K562 (cell line): ENCODE results near the gene MYO1A. TPM values are rescaled to one million over a fixed set of nuclear protein-coding genes. Genes with fewer than 3 reads are reported as not detected.

Experiments
- EGR1 ChIP-seq: fragments of 450-650 bp; conservative IDR thresholded peaks from 2 replicates; pipeline ENCODE4 v1.6.1; 2017; ENCODE audit warnings: mild to moderate bottlenecking
- FOXA1 ChIP-seq: fragments of 450-650 bp; IDR thresholded peaks from 2 replicates; pipeline ENCODE4 v1.6.1; 2016; ENCODE audit warnings: mild to moderate bottlenecking, borderline replicate concordance
- FOXK2 ChIP-seq, 2 experiments: fragments of 450-650 bp; IDR thresholded peaks in 1 of 2; conservative IDR thresholded peaks in 1 of 2; 2 replicates each; pipeline ENCODE4 v1.6.1; 2016; ENCODE audit warnings: low read depth in 2 of 2, mild to moderate bottlenecking in 1 of 2
- FOXM1 ChIP-seq, 2 experiments: fragments of 450-650 bp in 1 of 2; sonication (generic) in 1 of 2; formaldehyde crosslinking in 1 of 2; IDR thresholded peaks; 2 replicates each; pipeline versions ENCODE4 v1.6.1 to v1.9.0; 2017 to 2022; ENCODE audit warnings: low read depth in 2 of 2, mild to moderate bottlenecking in 2 of 2, missing genetic modification reagents in 1 of 2, moderate library complexity in 1 of 2
- L3MBTL2 ChIP-seq: fragments of 450-650 bp; IDR thresholded peaks from 2 replicates; pipeline ENCODE4 v1.6.1; 2016; ENCODE audit warnings: mild to moderate bottlenecking, moderate library complexity
- MAFG ChIP-seq: fragments of 450-650 bp; conservative IDR thresholded peaks from 2 replicates; pipeline ENCODE4 v1.6.1; 2016; ENCODE audit warnings: missing genetic modification characterization, missing compliant biosample characterization
- MAZ ChIP-seq, 2 experiments: fragments of 450-650 bp in 1 of 2; sonication (generic) in 1 of 2; formaldehyde crosslinking; IDR thresholded peaks in 1 of 2; conservative IDR thresholded peaks in 1 of 2; 2 replicates each; pipeline versions ENCODE4 v1.4.0 to v1.5.0; 2020; ENCODE audit warnings: mild to moderate bottlenecking in 1 of 2, missing genetic modification reagents in 1 of 2
- MCM5 ChIP-seq: fragments of 450-650 bp; IDR thresholded peaks from 2 replicates; pipeline ENCODE4 v1.6.1; 2016; ENCODE audit warnings: low read depth
- MITF ChIP-seq: IDR thresholded peaks from 2 replicates; pipeline ENCODE4 v1.6.1; 2014; ENCODE audit warnings: antibody characterized with exemption
- POLR2B ChIP-seq: fragments of 450-650 bp; IDR thresholded peaks from 2 replicates; pipeline ENCODE4 v1.6.1; 2018; ENCODE audit warnings: low read depth; ENCODE audit not compliant: partially characterized antibody
- POLR2H ChIP-seq: IDR thresholded peaks from 2 replicates; pipeline ENCODE4 v1.6.1; 2016; ENCODE audit warnings: missing genetic modification characterization, low read depth, mild to moderate bottlenecking, control low read depth, missing compliant biosample characterization, moderate library complexity
- RB1 ChIP-seq: fragments of 450-650 bp; IDR thresholded peaks from 2 replicates; pipeline ENCODE4 v1.6.1; 2017; ENCODE audit warnings: low read depth, mild to moderate bottlenecking
- SIN3A ChIP-seq, 2 experiments: fragments of 150-350 bp in 1 of 2; IDR thresholded peaks; 2 replicates each; pipeline ENCODE4 v1.6.1; 2011 to 2016; ENCODE audit warnings: borderline replicate concordance in 2 of 2, low read depth in 2 of 2, low read length in 2 of 2, mild to moderate bottlenecking in 2 of 2, moderate library complexity in 2 of 2; ENCODE audit not compliant: control insufficient read depth in 1 of 2
- SMAD3 ChIP-seq: fragments of 450-650 bp; formaldehyde crosslinking; conservative IDR thresholded peaks from 2 replicates; pipeline ENCODE4 v1.4.0; 2020; ENCODE audit warnings: mild to moderate bottlenecking
- SOX6 ChIP-seq: fragments of 450-650 bp; IDR thresholded peaks from 2 replicates; pipeline ENCODE4 v1.6.1; 2014; ENCODE audit warnings: mild to moderate bottlenecking
- STAT6 ChIP-seq: sonication (generic); formaldehyde crosslinking; IDR thresholded peaks from 2 replicates; pipeline ENCODE4 v1.8.1; 2023; ENCODE audit warnings: mild to moderate bottlenecking, missing genetic modification reagents
- ZFP36 ChIP-seq: fragments of 150-350 bp; IDR thresholded peaks from 2 replicates; pipeline ENCODE4 v1.6.1; 2018; ENCODE audit warnings: low read length, low read depth; ENCODE audit not compliant: partially characterized antibody
- ZNF583 ChIP-seq: fragments of 250-450 bp; sonication (Bioruptor Pico); IDR thresholded peaks from 2 replicates; pipeline ENCODE4 v1.4.0; 2020
- ZNF644 ChIP-seq: fragments of 200-800 bp; sonication (Bioruptor generic); IDR thresholded peaks from 2 replicates; pipeline ENCODE4 v1.6.1; 2016; ENCODE audit warnings: low read depth, missing genetic modification characterization, missing compliant biosample characterization
- ZNF696 ChIP-seq: fragments of 250-450 bp; sonication (Bioruptor Pico); conservative IDR thresholded peaks from 2 replicates; pipeline ENCODE4 v1.4.0; 2020; ENCODE audit warnings: mild to moderate bottlenecking, moderate library complexity
- polyA plus RNA-seq, 8 experiments: library from polyadenylated mRNA; depleted of rRNA in 4 of 8; stranded (reverse) in 5 of 8; unstranded in 3 of 8; fragments of >200 nt; fragmentation: Nextera tagmentation in 2 of 8; fragmentation: Illumina TruSeq in 1 of 8; extraction: Ambion mirVana in 2 of 8; extraction: Trizol in 1 of 8; gene quantifications; 2 replicates each; pipeline versions ENCODE4 v1.2.1 to v1.2.3, GENCODE V29; 2011 to 2014; ENCODE audit warnings: inconsistent platforms in 1 of 8, missing spikeins in 1 of 8
- total RNA-seq, 7 experiments: library from RNA; depleted of rRNA in 6 of 7; stranded (reverse); fragments of >200 nt in 6 of 7; fragmentation: Illumina TruSeq in 2 of 7; extraction: Trizol in 2 of 7; gene quantifications; 2 replicates each; pipeline versions ENCODE4 v1.2.1 to v1.2.3, GENCODE V29; 2011 to 2021; ENCODE audit warnings: low replicate concordance in 1 of 7
- TF ChIP-seq, protein P1 (sequence below): IDR thresholded peaks from 2 replicates; pipeline ENCODE4 v1.6.1; 2011; ENCODE audit warnings: borderline replicate concordance, low read depth, mild to moderate bottlenecking, moderate library complexity, low read length; ENCODE audit not compliant: insufficient read depth, poor library complexity, severe bottlenecking

Gene MYO1A
- total and polyA plus RNA-seq, 9 of the 15 experiments (the other 6 are each of a cell fraction or from before 2014, with no cell fraction given): 0.03 to 0.29 (median 0.14) TPM; not detected in 2

DNA sequence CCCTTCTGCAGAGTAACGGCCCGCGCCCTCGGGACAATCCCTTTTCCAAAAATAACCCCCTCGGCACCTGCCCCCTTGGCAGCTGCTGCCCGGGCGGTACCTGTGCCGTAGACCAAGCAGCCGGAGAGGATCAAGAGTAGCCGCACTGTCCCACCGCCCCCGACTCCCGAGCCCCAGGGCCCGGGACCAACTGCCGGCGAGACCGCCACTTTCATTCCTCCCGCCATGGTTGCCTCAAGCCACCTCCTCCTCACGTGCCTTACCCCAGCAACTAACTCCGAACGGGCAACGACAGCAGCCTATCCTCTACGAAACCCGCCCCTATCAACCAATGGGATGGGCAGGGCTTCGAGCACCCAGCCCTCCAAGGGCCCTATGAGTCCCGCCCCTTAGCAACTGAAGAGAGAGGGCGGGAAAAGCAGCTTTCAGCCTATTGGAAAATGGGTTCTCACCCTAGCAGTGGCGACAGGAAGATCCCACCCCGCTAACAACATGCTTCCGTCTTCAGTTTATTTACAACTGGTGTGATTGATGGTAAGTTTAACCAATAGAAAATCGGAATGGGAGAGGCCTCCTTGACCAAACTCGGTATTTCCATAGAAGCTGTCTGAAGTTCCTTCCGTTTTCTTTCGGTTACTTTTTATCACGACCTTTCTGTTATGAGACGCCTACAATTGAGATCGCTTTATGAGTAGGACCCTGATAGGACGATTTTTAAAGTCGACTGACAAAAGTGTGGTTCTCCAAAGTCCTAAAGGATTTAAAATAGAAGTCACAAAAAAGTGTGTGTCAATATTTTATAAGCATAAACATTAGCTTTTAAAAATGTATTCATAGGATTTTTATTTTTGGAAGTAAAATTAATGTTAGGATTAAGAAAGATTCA is 28.8 kb upstream of the MYO1A start, which contains the start of gene NEMP1 (continued):
- no peak for TF ChIP-seq ZNF696
- TF ChIP-seq L3MBTL2: peak; percentile 98
- TF ChIP-seq POLR2B: peak; percentile 77
- peak; percentile 98 to 99 for TF ChIP-seq FOXK2 (conservative IDR thresholded peaks at IDR 0.05 in 1 of 2, IDR thresholded peaks at IDR 0.05 in 1 of 2; ENCODE audit: low read depth in 2 of 2)
- TF ChIP-seq STAT6 (CRISPR knock-in tag): 0 out of 2 replicates have a peak, but pooled peaks have one; percentile 49
- peak in 1 of 2 experiments; percentile 43; a peak in 1 of 4 replicates for TF ChIP-seq SIN3A (IDR thresholded peaks at IDR 0.05; ENCODE audit: borderline replicate concordance in 2 of 2, control insufficient read depth in 1 of 2, low read depth in 2 of 2, low read length in 2 of 2)
- no peak for TF ChIP-seq ZNF644
- peak; percentile 49 for TF ChIP-seq EGR1
- TF ChIP-seq POLR2H (tag): peak; percentile 91
- no peak for TF ChIP-seq ZFP36
- TF ChIP-seq SMAD3: 0 out of 2 replicates have a peak, but pooled peaks have one; percentile 37
- TF ChIP-seq, protein P1, sequence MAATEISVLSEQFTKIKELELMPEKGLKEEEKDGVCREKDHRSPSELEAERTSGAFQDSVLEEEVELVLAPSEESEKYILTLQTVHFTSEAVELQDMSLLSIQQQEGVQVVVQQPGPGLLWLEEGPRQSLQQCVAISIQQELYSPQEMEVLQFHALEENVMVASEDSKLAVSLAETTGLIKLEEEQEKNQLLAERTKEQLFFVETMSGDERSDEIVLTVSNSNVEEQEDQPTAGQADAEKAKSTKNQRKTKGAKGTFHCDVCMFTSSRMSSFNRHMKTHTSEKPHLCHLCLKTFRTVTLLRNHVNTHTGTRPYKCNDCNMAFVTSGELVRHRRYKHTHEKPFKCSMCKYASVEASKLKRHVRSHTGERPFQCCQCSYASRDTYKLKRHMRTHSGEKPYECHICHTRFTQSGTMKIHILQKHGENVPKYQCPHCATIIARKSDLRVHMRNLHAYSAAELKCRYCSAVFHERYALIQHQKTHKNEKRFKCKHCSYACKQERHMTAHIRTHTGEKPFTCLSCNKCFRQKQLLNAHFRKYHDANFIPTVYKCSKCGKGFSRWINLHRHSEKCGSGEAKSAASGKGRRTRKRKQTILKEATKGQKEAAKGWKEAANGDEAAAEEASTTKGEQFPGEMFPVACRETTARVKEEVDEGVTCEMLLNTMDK: no peak
- TF ChIP-seq MAFG (tag): no peak
- TF ChIP-seq FOXM1 (IDR thresholded peaks at IDR 0.05; ENCODE audit: low read depth): peak; percentile 84
- TF ChIP-seq FOXM1 (CRISPR knock-in tag; IDR thresholded peaks at IDR 0.05; ENCODE audit: low read depth): no peak
- TF ChIP-seq RB1: peak; percentile 88; the same call in 1 of the 2 replicates
- 0 out of 2 replicates have a peak, but pooled peaks have one; percentile 59 for TF ChIP-seq ZNF583
- peak in 1 of 2 experiments; percentile 71; a peak in 3 of 4 replicates for TF ChIP-seq MAZ (CRISPR knock-in tag; conservative IDR thresholded peaks at IDR 0.05 in 1 of 2, IDR thresholded peaks at IDR 0.05 in 1 of 2)
- peak; percentile 15; the same call in 1 of the 2 replicates for TF ChIP-seq SOX6
- no peak for TF ChIP-seq FOXA1
- no peak for TF ChIP-seq MCM5
- peak; percentile 91 for TF ChIP-seq MITF
